H1 (cell line): ENCODE measurements around the gene PROSER2.

Experiments
- CREB1 ChIP-seq: IDR thresholded peaks from 2 replicates; pipeline ENCODE4 v1.6.1; 2012; ENCODE audit warnings: inconsistent platforms
- HDAC2 ChIP-seq, 2 experiments: fragments of 300-600 bp in 1 of 2; sonication (generic) in 1 of 2; IDR thresholded peaks; 2 replicates each; pipeline ENCODE4 v1.6.1; 2011 to 2012; ENCODE audit warnings: low read depth in 2 of 2, low read length in 2 of 2, mild to moderate bottlenecking in 2 of 2, moderate library complexity in 2 of 2, borderline replicate concordance in 1 of 2, inconsistent platforms in 1 of 2
- PHF8 ChIP-seq: fragments of 200-600 bp; sonication (generic); conservative IDR thresholded peaks from 2 replicates; pipeline ENCODE4 v1.7.1; 2012; ENCODE audit warnings: low read depth, mild to moderate bottlenecking, inconsistent platforms, low read length, moderate library complexity
- RAD21 ChIP-seq, 2 experiments: IDR thresholded peaks in 1 of 2; conservative IDR thresholded peaks in 1 of 2; 2 replicates each; pipeline ENCODE4 v1.6.1; 2011; ENCODE audit warnings: low read depth in 2 of 2, low read length in 2 of 2, improper control_type of control experiment in 1 of 2, inconsistent platforms in 1 of 2, mild to moderate bottlenecking in 1 of 2, moderate library complexity in 1 of 2
- TBP ChIP-seq: IDR thresholded peaks from 2 replicates; pipeline ENCODE4 v1.6.1; 2011; ENCODE audit warnings: low read depth, low read length, improper control_type of control experiment
- TF ChIP-seq, protein P1 (sequence below), 3 experiments: IDR thresholded peaks; 1 replicate in 2 of 3; 2 replicates in 1 of 3; pipeline versions ENCODE4 v1.5.1 to v1.6.1; 2011; ENCODE audit warnings: low read length in 3 of 3, mild to moderate bottlenecking in 3 of 3, inconsistent platforms in 2 of 3, low read depth in 1 of 3, moderate library complexity in 1 of 3; ENCODE audit not compliant: insufficient read depth in 1 of 3; ENCODE audit errors: control extremely low read depth in 1 of 3

- TF ChIP-seq, protein P1, sequence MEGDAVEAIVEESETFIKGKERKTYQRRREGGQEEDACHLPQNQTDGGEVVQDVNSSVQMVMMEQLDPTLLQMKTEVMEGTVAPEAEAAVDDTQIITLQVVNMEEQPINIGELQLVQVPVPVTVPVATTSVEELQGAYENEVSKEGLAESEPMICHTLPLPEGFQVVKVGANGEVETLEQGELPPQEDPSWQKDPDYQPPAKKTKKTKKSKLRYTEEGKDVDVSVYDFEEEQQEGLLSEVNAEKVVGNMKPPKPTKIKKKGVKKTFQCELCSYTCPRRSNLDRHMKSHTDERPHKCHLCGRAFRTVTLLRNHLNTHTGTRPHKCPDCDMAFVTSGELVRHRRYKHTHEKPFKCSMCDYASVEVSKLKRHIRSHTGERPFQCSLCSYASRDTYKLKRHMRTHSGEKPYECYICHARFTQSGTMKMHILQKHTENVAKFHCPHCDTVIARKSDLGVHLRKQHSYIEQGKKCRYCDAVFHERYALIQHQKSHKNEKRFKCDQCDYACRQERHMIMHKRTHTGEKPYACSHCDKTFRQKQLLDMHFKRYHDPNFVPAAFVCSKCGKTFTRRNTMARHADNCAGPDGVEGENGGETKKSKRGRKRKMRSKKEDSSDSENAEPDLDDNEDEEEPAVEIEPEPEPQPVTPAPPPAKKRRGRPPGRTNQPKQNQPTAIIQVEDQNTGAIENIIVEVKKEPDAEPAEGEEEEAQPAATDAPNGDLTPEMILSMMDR (IDR thresholded peaks at IDR 0.05; ENCODE audit: control extremely low read depth in 1 of 3, insufficient read depth in 1 of 3, low read depth in 1 of 3, low read length in 3 of 3) = no peak
- TF ChIP-seq PHF8 = no peak
- TF ChIP-seq HDAC2 (IDR thresholded peaks at IDR 0.05; ENCODE audit: borderline replicate concordance in 1 of 2, low read depth in 2 of 2, low read length in 2 of 2) = no peak
- TF ChIP-seq TBP = no peak
- TF ChIP-seq CREB1 = no peak
- no peak for TF ChIP-seq RAD21 (IDR thresholded peaks at IDR 0.05 in 1 of 2, conservative IDR thresholded peaks at IDR 0.05 in 1 of 2; ENCODE audit: low read depth in 2 of 2, low read length in 2 of 2)
Observed at GRCh38 chr10:11825796-11826414, 2.7 kb downstream of the PROSER2 start.
